Endodermal cell (in vitro differentiated cells): ENCODE data around the gene ACAN. TPM values are rescaled to one million over a fixed set of nuclear protein-coding genes. Genes with fewer than 3 reads are reported as not detected.

ENCODE experiments used
- DNase-seq: peaks from one replicate; pipeline ENCODE4 v3.0.0-alpha.2; 2017
- H3K27ac ChIP-seq: 2 replicates; pipeline ENCODE4 v1.5.1; 2013; ENCODE audit warnings: mild to moderate bottlenecking, low read depth, low read length, moderate library complexity
- H3K27me3 ChIP-seq: 2 replicates; pipeline ENCODE4 v1.6.1; 2013; ENCODE audit warnings: mild to moderate bottlenecking, low read length, moderate library complexity; ENCODE audit not compliant: insufficient read depth, control insufficient read depth, poor library complexity, severe bottlenecking
- H3K36me3 ChIP-seq: 2 replicates; pipeline ENCODE4 v1.7.0; 2013; ENCODE audit warnings: mild to moderate bottlenecking, low read length, moderate library complexity; ENCODE audit not compliant: control insufficient read depth, insufficient read depth
- H3K4me1 ChIP-seq: one replicate; pipeline ENCODE4 v1.7.0; 2013; ENCODE audit warnings: low read length; ENCODE audit not compliant: control insufficient read depth, insufficient read depth
- H3K4me3 ChIP-seq: 2 replicates; pipeline ENCODE4 v1.5.1; 2013; ENCODE audit warnings: mild to moderate bottlenecking, low read length, moderate library complexity
- H3K9ac ChIP-seq: 2 replicates; pipeline ENCODE4 v1.6.1; 2013; ENCODE audit warnings: mild to moderate bottlenecking, low read length, moderate library complexity; ENCODE audit not compliant: poor library complexity, severe bottlenecking; ENCODE audit errors: extremely low read depth
- H3K9me3 ChIP-seq: 2 replicates; pipeline ENCODE4 v1.6.1; 2013; ENCODE audit warnings: mild to moderate bottlenecking, low read length, moderate library complexity; ENCODE audit not compliant: control insufficient read depth
- H3K27ac Mint-ChIP-seq: 2 replicates; pipeline ENCODE4 v1.8.0; 2020; ENCODE audit warnings: mixed read lengths
- H3K27me3 Mint-ChIP-seq: 2 replicates; pipeline ENCODE4 v1.8.0; 2021; ENCODE audit warnings: mild to moderate bottlenecking, mixed read lengths; ENCODE audit not compliant: insufficient read depth
- H3K36me3 Mint-ChIP-seq: 2 replicates; pipeline ENCODE4 v1.8.0; 2020; ENCODE audit warnings: low read depth, mixed read lengths
- H3K4me1 Mint-ChIP-seq: 2 replicates; pipeline ENCODE4 v1.8.0; 2020; ENCODE audit warnings: mixed read lengths
- H3K4me3 Mint-ChIP-seq: 2 replicates; pipeline ENCODE4 v1.8.0; 2020; ENCODE audit warnings: mild to moderate bottlenecking, moderate library complexity, mixed read lengths
- H3K9me3 Mint-ChIP-seq: 2 replicates; pipeline ENCODE4 v1.8.0; 2020; ENCODE audit warnings: mild to moderate bottlenecking, mixed read lengths
- CTCF ChIP-seq: fragments of 200-600 bp; sonication (generic); conservative IDR thresholded peaks from 2 replicates; pipeline ENCODE4 v1.5.0; 2021; ENCODE audit warnings: antibody characterized with exemption, mild to moderate bottlenecking
- WGBS, 2 experiments: methylation state at CpG; one replicate each; pipeline versions ENCODE4 v1.1.5 to v1.1.7; 2013; ENCODE audit warnings: missing lambda C conversion rate in 2 of 2, mixed read lengths in 1 of 2; ENCODE audit not compliant: insufficient coverage in 1 of 2, insufficient read length in 1 of 2; 5-methylcytosine and 5-hydroxymethylcytosine counted together
- total RNA-seq, 2 donors: library from RNA; stranded (reverse); fragmentation: NEBNext Ultra II Directional in 1 of 2; extraction: Animal tissue kit (Norgen Biotek cat#: 25700) in 1 of 2; gene quantifications; 2 replicates in 1 of 2; 3 replicates in 1 of 2; pipeline ENCODE4 v1.2.1, GENCODE V29; 2021

ACAN gene
- total RNA-seq, 2 donors from 2014 or later, result 0.38 to 0.75 TPM

GRCh38 chr15:88810446-88810845 is 7.2 kb downstream of the ACAN start:
- Mint-ChIP-seq H3K9me3 (no peaks in the 10 kb centered on the region), H3K27ac (no peak overlapping the region), H3K36me3 (no peaks in the 10 kb centered on the region), H3K27me3 (peaks cover 26% of the 10 kb centered on the region), H3K4me3 (no peak overlapping the region), H3K4me1 (peaks cover 7% of the 10 kb centered on the region)
- Histone ChIP-seq H3K27me3 (peaks cover 9% of the 10 kb centered on the region), H3K9me3 (no peaks in the 10 kb centered on the region), H3K27ac (no peak overlapping the region), H3K9ac (no peak overlapping the region), H3K4me1 (no peaks in the 10 kb centered on the region), H3K4me3 (no peak overlapping the region), H3K36me3 (no peaks in the 10 kb centered on the region)
- 78 to 81% methylated on average over 3 to 6 of the region's 6 CpGs for WGBS, 2 experiments
- no peak for DNase-seq
- no peak for TF ChIP-seq CTCF

- H3K27me3 ChIP-seq, result no peaks in the 10 kb centered on the region
- WGBS, 2 experiments, result 83 to 92% methylated on average over 2 to 4 of the region's 4 CpGs
- no peak for DNase-seq
- H3K36me3 ChIP-seq, result no peaks in the 10 kb centered on the region
- H3K9me3 ChIP-seq, result no peaks in the 10 kb centered on the region
- H3K9ac ChIP-seq, result no peak overlapping the region
- no peak for TF ChIP-seq CTCF
- Mint-ChIP-seq H3K27ac (no peak overlapping the region), H3K4me1 (peaks cover 7% of the 10 kb centered on the region), H3K27me3 (peaks cover 13% of the 10 kb centered on the region), H3K4me3 (no peak overlapping the region), H3K36me3 (no peaks in the 10 kb centered on the region), H3K9me3 (no peaks in the 10 kb centered on the region)
- no peak overlapping the region for H3K27ac ChIP-seq
- no peak overlapping the region for H3K4me3 ChIP-seq
- H3K4me1 ChIP-seq, result no peaks in the 10 kb centered on the region
Measured at GRCh38 chr15:88812133-88812532, 8.9 kb downstream of the ACAN start.

- H3K27me3 Mint-ChIP-seq, result peaks cover 8% of the 10 kb centered on the region
Measured at GRCh38 chr15:88813960-88814359, 10.7 kb downstream of the ACAN start.

More at GRCh38 chr15:88813960-88814359, 10.7 kb downstream of the ACAN start:
- no peaks in the 10 kb centered on the region for H3K27me3 ChIP-seq
- no peaks in the 10 kb centered on the region for H3K9me3 Mint-ChIP-seq
- no peak overlapping the region for H3K27ac Mint-ChIP-seq
- TF ChIP-seq CTCF, result no peak
- no peak overlapping the region for H3K4me3 Mint-ChIP-seq
- H3K36me3 Mint-ChIP-seq, result no peaks in the 10 kb centered on the region
- WGBS, 2 experiments, result 83 to 96% methylated on average over 1 to 4 of the region's 4 CpGs
- H3K27ac ChIP-seq, result no peak overlapping the region
- H3K36me3 ChIP-seq, result no peaks in the 10 kb centered on the region
- H3K4me3 ChIP-seq, result no peak overlapping the region
- no peaks in the 10 kb centered on the region for H3K4me1 ChIP-seq
- no peak for DNase-seq
- H3K4me1 Mint-ChIP-seq, result peaks cover 7% of the 10 kb centered on the region
- H3K9me3 ChIP-seq, result no peaks in the 10 kb centered on the region
- H3K9ac ChIP-seq, result no peak overlapping the region
